NB4 (cell line): ENCODE results near the gene ADAM12.

ENCODE experiments used
- CTCF ChIP-seq: IDR thresholded peaks from one replicate; pipeline ENCODE4 v1.5.1; 2012; ENCODE audit warnings: low read depth, low read length
- POLR2A ChIP-seq: IDR thresholded peaks from 2 replicates; pipeline ENCODE4 v1.6.1; 2011; ENCODE audit warnings: mild to moderate bottlenecking; ENCODE audit not compliant: insufficient read length; ENCODE audit errors: extremely low read depth

- TF ChIP-seq POLR2A (no peak), CTCF (no peak)
Observed at GRCh38 chr10:126207313-126207771, 180.9 kb downstream of the ADAM12 start.
